GM23338 (cell line): ENCODE results near the gene DLG3. TPM values are rescaled to one million over a fixed set of nuclear protein-coding genes. Genes with fewer than 3 reads are reported as not detected.
A peak's percentile ranks its signal among the peaks of the same experiment; 100 is the strongest.

Experiments used
- ATAC-seq: fragments of 200-7000 bp; cut with Tn5 transposase; 3 replicates; pipeline ENCODE4 v1.9.1; 2020
- DNase-seq: peaks from one replicate; pipeline ENCODE4 v3.0.0-alpha.2; 2015; ENCODE audit warnings: low spot score
- H2AFZ ChIP-seq: fragments of 200-600 bp; sonication (generic); 2 replicates; pipeline ENCODE4 v1.8.0; 2016; ENCODE audit warnings: antibody characterized with exemption, mild to moderate bottlenecking, moderate library complexity
- H3F3A ChIP-seq: fragments of 200-600 bp; sonication (generic); replicated peaks from 2 replicates; pipeline ENCODE4 v1.8.0; 2017; ENCODE audit warnings: antibody characterized with exemption, mixed run types, low read depth
- H3K27ac ChIP-seq: fragments of 200-600 bp; sonication (generic); 2 replicates; pipeline ENCODE4 v1.6.1; 2016; ENCODE audit warnings: low read depth
- H3K27me3 ChIP-seq: fragments of 200-600 bp; sonication (generic); 2 replicates; pipeline ENCODE4 v1.8.0; 2016; ENCODE audit warnings: mild to moderate bottlenecking, mixed run types, moderate library complexity; ENCODE audit not compliant: insufficient read depth
- H3K36me3 ChIP-seq: fragments of 200-600 bp; sonication (generic); 2 replicates; pipeline ENCODE4 v1.8.0; 2016; ENCODE audit warnings: mild to moderate bottlenecking; ENCODE audit not compliant: insufficient read depth
- H3K4me1 ChIP-seq: fragments of 200-600 bp; sonication (generic); 2 replicates; pipeline ENCODE4 v1.8.0; 2016; ENCODE audit warnings: mild to moderate bottlenecking, moderate library complexity; ENCODE audit not compliant: insufficient read depth
- H3K4me2 ChIP-seq: fragments of 200-600 bp; sonication (generic); 2 replicates; pipeline ENCODE4 v1.7.1; 2017; ENCODE audit warnings: mixed run types
- H3K4me3 ChIP-seq: fragments of 200-600 bp; sonication (generic); 2 replicates; pipeline ENCODE4 v1.6.1; 2016; ENCODE audit warnings: mixed run types
- H3K79me2 ChIP-seq: fragments of 200-600 bp; sonication (generic); replicated peaks from 2 replicates; pipeline ENCODE4 v1.8.0; 2017; ENCODE audit warnings: mild to moderate bottlenecking; ENCODE audit not compliant: insufficient read depth
- H3K9me2 ChIP-seq: fragments of 200-600 bp; sonication (generic); 2 replicates; pipeline ENCODE4 v1.8.0; 2017; ENCODE audit not compliant: insufficient read depth
- H4K20me1 ChIP-seq: fragments of 200-600 bp; sonication (generic); replicated peaks from 2 replicates; pipeline ENCODE4 v1.8.0; 2017; ENCODE audit warnings: mild to moderate bottlenecking; ENCODE audit not compliant: insufficient read depth
- H3K27ac Mint-ChIP-seq: 2 replicates; pipeline ENCODE4 v1.8.0; 2020; ENCODE audit warnings: inconsistent platforms, mild to moderate bottlenecking, moderate library complexity, mixed read lengths
- H3K27me3 Mint-ChIP-seq: 3 replicates; pipeline ENCODE4 v1.8.0; 2022; ENCODE audit warnings: low read depth, mild to moderate bottlenecking, moderate library complexity, mixed read lengths, inconsistent platforms; ENCODE audit not compliant: insufficient read depth, poor library complexity
- H3K36me3 Mint-ChIP-seq: 3 replicates; pipeline ENCODE4 v1.8.0; 2021; ENCODE audit warnings: low read depth, mild to moderate bottlenecking, inconsistent platforms, moderate library complexity, mixed read lengths
- H3K4me1 Mint-ChIP-seq: 3 replicates; pipeline ENCODE4 v1.8.0; 2020; ENCODE audit warnings: mild to moderate bottlenecking, inconsistent platforms, mixed read lengths
- H3K4me3 Mint-ChIP-seq: 3 replicates; pipeline ENCODE4 v1.8.0; 2021; ENCODE audit warnings: moderate library complexity, mild to moderate bottlenecking, inconsistent platforms, mixed read lengths
- H3K9me3 Mint-ChIP-seq: 3 replicates; pipeline ENCODE4 v1.8.0; 2020; ENCODE audit warnings: moderate library complexity, mild to moderate bottlenecking, inconsistent platforms, mixed read lengths
- CREB1 ChIP-seq: fragments of 250-450 bp; sonication (Bioruptor Pico); IDR thresholded peaks from 2 replicates; pipeline ENCODE4 v1.5.0; 2020; ENCODE audit warnings: low read depth, mild to moderate bottlenecking, moderate library complexity
- CTCF ChIP-seq, 2 experiments: fragments of 200-600 bp in 1 of 2; sonication (generic) in 1 of 2; conservative IDR thresholded peaks; 2 replicates each; pipeline versions ENCODE4 v1.5.1 to v1.6.1; 2016 to 2017; ENCODE audit warnings: antibody characterized with exemption in 2 of 2, low read depth in 2 of 2, mild to moderate bottlenecking in 2 of 2, moderate library complexity in 1 of 2
- ETS1 ChIP-seq: IDR thresholded peaks from 2 replicates; pipeline ENCODE4 v1.6.1; 2016; ENCODE audit warnings: antibody characterized with exemption
- EZH2 ChIP-seq: fragments of 200-600 bp; sonication (generic); IDR thresholded peaks from one replicate; pipeline ENCODE4 v1.8.0; 2017; ENCODE audit warnings: antibody characterized with exemption, mild to moderate bottlenecking, low read depth; ENCODE audit not compliant: unreplicated experiment
- EZH2phosphoT487 ChIP-seq: fragments of 200-600 bp; sonication (generic); IDR thresholded peaks from one replicate; pipeline ENCODE4 v1.8.1; 2018; ENCODE audit warnings: antibody characterized with exemption; ENCODE audit not compliant: unreplicated experiment
- JUNB ChIP-seq: IDR thresholded peaks from one replicate; pipeline ENCODE4 v1.6.1; 2016; ENCODE audit warnings: antibody characterized with exemption; ENCODE audit not compliant: unreplicated experiment
- NANOG ChIP-seq: IDR thresholded peaks from 2 replicates; pipeline ENCODE4 v1.6.1; 2016; ENCODE audit warnings: antibody characterized with exemption, borderline replicate concordance
- POLR2AphosphoS5 ChIP-seq: IDR thresholded peaks from 2 replicates; pipeline ENCODE4 v1.6.1; 2016; ENCODE audit warnings: antibody characterized with exemption, low read depth
- REST ChIP-seq: IDR thresholded peaks from one replicate; pipeline ENCODE4 v1.6.1; 2018; ENCODE audit warnings: antibody characterized with exemption; ENCODE audit not compliant: unreplicated experiment
- STAT1 ChIP-seq: IDR thresholded peaks from one replicate; pipeline ENCODE4 v1.6.1; 2016; ENCODE audit warnings: antibody characterized with exemption; ENCODE audit not compliant: unreplicated experiment
- ZNF114 ChIP-seq: fragments of 250-450 bp; sonication (Bioruptor Pico); IDR thresholded peaks from 2 replicates; pipeline ENCODE4 v1.5.0; 2020; ENCODE audit warnings: mild to moderate bottlenecking, moderate library complexity
- ZNF331 ChIP-seq: fragments of 250-450 bp; sonication (Bioruptor Pico); IDR thresholded peaks from 2 replicates; pipeline ENCODE4 v1.5.0; 2020; ENCODE audit warnings: low read depth, mild to moderate bottlenecking, moderate library complexity
- ZNF462 ChIP-seq: fragments of 250-450 bp; sonication (Bioruptor Pico); IDR thresholded peaks from 2 replicates; pipeline ENCODE4 v1.5.0; 2020; ENCODE audit warnings: mild to moderate bottlenecking, moderate library complexity
- polyA plus RNA-seq: library from polyadenylated mRNA; unstranded; fragments of >200 nt; fragmentation: Nextera tagmentation; extraction: Ambion mirVana; gene quantifications from 2 replicates; pipeline ENCODE4 v1.2.1, GENCODE V29; 2016
- total RNA-seq: library from RNA; depleted of rRNA; stranded (reverse); fragments of >200 nt; shearing (Covaris generic); gene quantifications from 2 replicates; pipeline ENCODE4 v1.2.3, GENCODE V29; 2014

DLG3 gene
- total and polyA plus RNA-seq, 2 experiments from 2014 or later, result 13.0 to 61.8 TPM

GRCh38 chrX:70480660-70481018, 36.0 kb downstream of the DLG3 start:
- H3K36me3 Mint-ChIP-seq, result peaks cover 38% of the 10 kb centered on the region
- H3K79me2 ChIP-seq, result peaks cover 71% of the 10 kb centered on the region
- H3K4me3 Mint-ChIP-seq, result no peak overlapping the region
- peaks cover 57% of the 10 kb centered on the region for H3K4me1 ChIP-seq
- H3K9me3 Mint-ChIP-seq, result no peaks in the 10 kb centered on the region
- peak overlapping the region; percentile 70; the same call in 1 of the 2 replicates for H3K4me2 ChIP-seq
- H3K27me3 Mint-ChIP-seq, result peaks cover 13% of the 10 kb centered on the region
- peak overlapping the region; percentile 77; the same call in 1 of the 2 replicates for H3K27ac Mint-ChIP-seq
- H2AFZ ChIP-seq, result no peak overlapping the region
- H4K20me1 ChIP-seq, result peaks cover 12% of the 10 kb centered on the region
- H3K36me3 ChIP-seq, result 0 out of 2 replicates have a peak, but pooled peaks cover 7% of the 10 kb centered on the region
- no peak overlapping the region for H3K27ac ChIP-seq
- TF ChIP-seq CTCF (conservative IDR thresholded peaks at IDR 0.05; ENCODE audit: low read depth in 2 of 2) (no peak), ETS1 (no peak), REST (no peak), EZH2 (no peak), ZNF331 (CRISPR knock-in tag) (no peak), EZH2phosphoT487 (no peak), JUNB (no peak), NANOG (no peak), POLR2AphosphoS5 (no peak), ZNF114 (CRISPR knock-in tag) (no peak), STAT1 (no peak), ZNF462 (CRISPR knock-in tag) (no peak), CREB1 (CRISPR knock-in tag) (no peak)
- ATAC-seq, result no peak
- peaks cover 83% of the 10 kb centered on the region for H3K4me1 Mint-ChIP-seq
- H3K9me2 ChIP-seq, result no peaks in the 10 kb centered on the region
- no peaks in the 10 kb centered on the region; the same call in 1 of the 2 replicates for H3F3A ChIP-seq
- H3K4me3 ChIP-seq, result no peak overlapping the region
- no peaks in the 10 kb centered on the region for H3K27me3 ChIP-seq
- DNase-seq, result no peak
